Body of pancreas (tissue), 4 donors: Measurements from ENCODE around the gene GLT8D1. TPM values are rescaled to one million over a fixed set of nuclear protein-coding genes. Genes with fewer than 3 reads are reported as not detected.

Experiments used
- ATAC-seq: fragments of 150-250 bp; one replicate; pipeline ENCODE4 v1.9.1; 2016
- DNase-seq, 4 donors: peaks; one replicate each; pipeline ENCODE4 v3.0.0-alpha.2; 2019
- H3K27ac ChIP-seq, 4 donors: fragments of 200-600 bp; sonication (generic); 1 replicate in 3 of 4; 2 replicates in 1 of 4; pipeline versions ENCODE4 v1.5.1 to v1.6.1; 2016 to 2019; ENCODE audit warnings: mild to moderate bottlenecking in 1 of 4, mixed read lengths in 1 of 4, moderate library complexity in 1 of 4
- H3K27me3 ChIP-seq, 2 donors: fragments of 200-600 bp; sonication (generic); one replicate each; pipeline ENCODE4 v1.6.0; 2016; ENCODE audit warnings: mild to moderate bottlenecking in 1 of 2
- H3K36me3 ChIP-seq, 2 donors: fragments of 200-600 bp; sonication (generic); replicated peaks in 1 of 2; 2 replicates each; pipeline ENCODE4 v1.5.1; 2016; ENCODE audit warnings: low read depth in 2 of 2; ENCODE audit not compliant: insufficient read depth in 1 of 2
- H3K4me1 ChIP-seq: fragments of 200-600 bp; sonication (generic); one replicate; pipeline ENCODE4 v1.6.0; 2016
- H3K4me3 ChIP-seq, 2 donors: fragments of 200-600 bp; sonication (generic); 1 replicate in 1 of 2; 2 replicates in 1 of 2; pipeline ENCODE4 v1.5.1; 2016 to 2019
- H3K9me3 ChIP-seq, 3 donors: fragments of 200-600 bp; sonication (generic); 1 replicate in 2 of 3; 2 replicates in 1 of 3; pipeline ENCODE4 v1.5.1; 2016
- POLR2A ChIP-seq, 3 donors: fragments of 450-650 bp; IDR thresholded peaks; one replicate each; pipeline ENCODE4 v1.6.1; 2016; ENCODE audit warnings: antibody characterized with exemption in 3 of 3, mild to moderate bottlenecking in 2 of 3
- WGBS, 2 donors: methylation state at CpG; one replicate each; pipeline ENCODE4 v1.1.5; 2017; 5-methylcytosine and 5-hydroxymethylcytosine counted together
- intact Hi-C: fragments of 100-400 bp; cut with DNase I; formaldehyde crosslinking; loops from one replicate; pipeline ENCODE4 v1.15.1; 2023
- total RNA-seq, 2 donors: library from RNA; depleted of rRNA; stranded (reverse); fragments of >200 nt; gene quantifications; one replicate each; pipeline ENCODE4 v1.1.0, GENCODE V29; 2016
- TF ChIP-seq, protein P1 (sequence below), 7 experiments: fragments of 450-650 bp in 4 of 7; fragments of 200-600 bp in 3 of 7; sonication (generic) in 3 of 7; IDR thresholded peaks; one replicate each; pipeline ENCODE4 v1.5.1; 2016 to 2019; ENCODE audit warnings: antibody characterized with exemption in 7 of 7

The GLT8D1 gene
- total RNA-seq, 2 donors from 2014 or later: 43.8 to 92.0 TPM

DNA sequence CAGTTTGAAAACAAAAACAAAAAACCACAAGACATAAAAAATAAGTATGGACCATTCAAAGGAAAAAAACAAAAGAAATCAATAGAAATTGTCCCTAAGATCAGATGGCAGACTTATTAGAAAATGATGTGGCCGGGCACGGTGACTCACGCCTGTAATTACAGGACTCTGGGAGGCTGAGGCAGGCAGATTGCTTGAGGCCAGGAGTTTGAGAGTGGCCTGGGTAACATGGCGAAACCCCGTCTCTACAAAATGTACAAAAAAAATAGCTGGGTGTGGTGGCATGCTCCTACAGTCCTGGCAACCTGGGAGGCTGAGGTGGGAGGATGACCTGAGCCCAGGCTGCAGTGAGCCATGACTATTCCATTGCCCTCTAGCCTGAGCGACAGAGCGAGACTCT is 16.9 kb upstream of the GLT8D1 start:
- Histone ChIP-seq H3K4me1 (no peaks in the 10 kb centered on the region), H3K4me3 (no peak overlapping the region), H3K9me3 (no peaks in the 10 kb centered on the region), H3K27ac (no peak overlapping the region), H3K36me3 (no peaks in the 10 kb centered on the region), H3K27me3 (no peaks in the 10 kb centered on the region)
- no peak for ATAC-seq
- no peak for DNase-seq
- TF ChIP-seq POLR2A (IDR thresholded peaks at IDR 0.05): no peak
- TF ChIP-seq, protein P1, sequence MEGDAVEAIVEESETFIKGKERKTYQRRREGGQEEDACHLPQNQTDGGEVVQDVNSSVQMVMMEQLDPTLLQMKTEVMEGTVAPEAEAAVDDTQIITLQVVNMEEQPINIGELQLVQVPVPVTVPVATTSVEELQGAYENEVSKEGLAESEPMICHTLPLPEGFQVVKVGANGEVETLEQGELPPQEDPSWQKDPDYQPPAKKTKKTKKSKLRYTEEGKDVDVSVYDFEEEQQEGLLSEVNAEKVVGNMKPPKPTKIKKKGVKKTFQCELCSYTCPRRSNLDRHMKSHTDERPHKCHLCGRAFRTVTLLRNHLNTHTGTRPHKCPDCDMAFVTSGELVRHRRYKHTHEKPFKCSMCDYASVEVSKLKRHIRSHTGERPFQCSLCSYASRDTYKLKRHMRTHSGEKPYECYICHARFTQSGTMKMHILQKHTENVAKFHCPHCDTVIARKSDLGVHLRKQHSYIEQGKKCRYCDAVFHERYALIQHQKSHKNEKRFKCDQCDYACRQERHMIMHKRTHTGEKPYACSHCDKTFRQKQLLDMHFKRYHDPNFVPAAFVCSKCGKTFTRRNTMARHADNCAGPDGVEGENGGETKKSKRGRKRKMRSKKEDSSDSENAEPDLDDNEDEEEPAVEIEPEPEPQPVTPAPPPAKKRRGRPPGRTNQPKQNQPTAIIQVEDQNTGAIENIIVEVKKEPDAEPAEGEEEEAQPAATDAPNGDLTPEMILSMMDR (IDR thresholded peaks at IDR 0.05): no peak
- intact Hi-C loops: no loop called here
- WGBS, 2 donors: 95 to 97% methylated on average over 7 of the region's 7 CpGs

GRCh38 chr3:52721730-52722008 is 16.1 kb upstream of the GLT8D1 start:
- H3K4me3 ChIP-seq: no peak overlapping the region
- 78 to 100% methylated on average over 1 of the region's 1 CpG for WGBS, 2 donors
- no peaks in the 10 kb centered on the region for H3K27me3 ChIP-seq
- H3K9me3 ChIP-seq: no peaks in the 10 kb centered on the region
- TF ChIP-seq POLR2A (IDR thresholded peaks at IDR 0.05): no peak
- TF ChIP-seq, protein P1 (IDR thresholded peaks at IDR 0.05): no peak
- ATAC-seq: no peak
- no peak for DNase-seq
- no peaks in the 10 kb centered on the region for H3K4me1 ChIP-seq
- H3K36me3 ChIP-seq: no peaks in the 10 kb centered on the region
- intact Hi-C loops: no loop called here
- no peak overlapping the region for H3K27ac ChIP-seq

- no peaks in the 10 kb centered on the region for H3K36me3 ChIP-seq
- intact Hi-C loops: no loop called here
- TF ChIP-seq POLR2A (IDR thresholded peaks at IDR 0.05): no peak
- TF ChIP-seq, protein P1 (IDR thresholded peaks at IDR 0.05): no peak
- H3K4me3 ChIP-seq: no peak overlapping the region
- H3K27me3 ChIP-seq: no peaks in the 10 kb centered on the region
- no peak for DNase-seq
- no peak for ATAC-seq
- no peaks in the 10 kb centered on the region for H3K9me3 ChIP-seq
- 78 to 81% methylated on average over 6 of the region's 6 CpGs for WGBS, 2 donors
- no peaks in the 10 kb centered on the region for H3K4me1 ChIP-seq
- no peak overlapping the region for H3K27ac ChIP-seq
Measured at GRCh38 chr3:52721002-52721729, 15.6 kb upstream of the GLT8D1 start.

GRCh38 chr3:52719618-52720017 is 14.0 kb upstream of the GLT8D1 start:
- DNase-seq: no peak
- ATAC-seq: no peak
- Histone ChIP-seq H3K9me3 (no peaks in the 10 kb centered on the region), H3K4me3 (no peak overlapping the region), H3K27ac (no peak overlapping the region), H3K36me3 (no peaks in the 10 kb centered on the region), H3K27me3 (no peaks in the 10 kb centered on the region), H3K4me1 (no peaks in the 10 kb centered on the region)
- intact Hi-C loops: no loop called here
- TF ChIP-seq POLR2A (IDR thresholded peaks at IDR 0.05): no peak
- TF ChIP-seq, protein P1 (IDR thresholded peaks at IDR 0.05): no peak

DNA sequence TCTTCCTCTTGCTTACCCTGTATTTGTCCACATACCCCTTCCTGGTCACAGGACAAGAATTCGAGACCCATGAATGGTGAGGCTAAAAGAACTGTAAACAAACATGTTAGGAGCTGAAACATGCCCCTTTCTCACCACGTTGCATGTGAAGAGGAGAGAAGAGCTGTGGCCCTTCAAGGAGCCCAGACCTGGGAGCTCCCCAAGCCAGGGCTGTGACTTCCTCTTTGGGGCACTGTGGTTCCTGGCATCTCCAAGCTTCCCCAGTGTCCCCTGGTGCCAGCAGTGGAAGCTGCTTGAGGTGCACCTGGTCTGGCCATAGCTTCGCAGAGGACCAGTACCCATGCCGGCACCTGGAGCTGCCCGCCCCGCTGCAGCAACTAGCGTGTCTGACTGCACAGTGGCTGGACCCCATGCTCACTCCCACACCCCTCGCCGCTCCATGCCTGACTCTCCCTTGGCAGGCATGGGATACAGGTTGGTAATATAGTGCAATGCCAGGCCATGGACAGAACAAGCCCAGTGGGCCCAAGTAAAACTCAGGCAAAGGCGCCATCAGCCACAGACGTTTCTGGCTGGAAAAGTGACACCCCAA is 10.2 kb upstream of the GLT8D1 start:
- no peak overlapping the region for H3K27ac ChIP-seq
- no peaks in the 10 kb centered on the region for H3K4me1 ChIP-seq
- TF ChIP-seq, protein P1 (IDR thresholded peaks at IDR 0.05): no peak
- TF ChIP-seq POLR2A (IDR thresholded peaks at IDR 0.05): no peak
- no peak for ATAC-seq
- WGBS, 2 donors: 89 to 93% methylated on average over 5 to 11 of the region's 11 CpGs
- H3K9me3 ChIP-seq: no peaks in the 10 kb centered on the region
- H3K27me3 ChIP-seq: no peaks in the 10 kb centered on the region
- intact Hi-C loops: no loop called here
- H3K36me3 ChIP-seq: no peaks in the 10 kb centered on the region
- no peak overlapping the region for H3K4me3 ChIP-seq
- DNase-seq: no peak
